ENCODE data around the gene SLC8A2.

SLC8A2 gene

GRCh38 chr19:47471733-47472457 lies at the start of gene SLC8A2:
TSS of gene SLC8A2 (minus strand) at chr19:47471893. CDS start at chr19:47466403, 5,490 bp downstream.
- peaks cover 5% of the 10 kb centered on the region for H3K27me3 ChIP-seq (ENCODE audit: low read depth, low read length)
- H3K4me1 ChIP-seq (ENCODE audit: control insufficient read depth in 1 of 2, insufficient read depth in 2 of 2, low read length in 2 of 2) = peaks cover 0 to 18% of the 10 kb centered on the region in 2 donors
- H3K27ac ChIP-seq (ENCODE audit: low read length) = no peak within 1 kb of the TSS
- H3K4me3 ChIP-seq (ENCODE audit: low read depth in 1 of 2, low read length in 2 of 2) = peak within 1 kb of the TSS; percentile 26 to 68
- no peaks in the 10 kb centered on the region for H3K36me3 ChIP-seq (ENCODE audit: control insufficient read depth in 1 of 2, insufficient read depth in 2 of 2, low read length in 2 of 2)
- H3K9me3 ChIP-seq (ENCODE audit: control insufficient read depth in 1 of 2, low read length in 2 of 2) = no peaks in the 10 kb centered on the region

GRCh38 chr19:47520839-47521238 lies 49.1 kb upstream of the SLC8A2 start:
- H3K4me1 ChIP-seq (ENCODE audit: control insufficient read depth in 1 of 2, insufficient read depth in 2 of 2, low read length in 2 of 2) = peaks cover 3 to 6% of the 10 kb centered on the region in 2 donors
- no peaks in the 10 kb centered on the region for H3K9me3 ChIP-seq (ENCODE audit: control insufficient read depth in 1 of 2, low read length in 2 of 2)
- H3K4me3 ChIP-seq (ENCODE audit: low read depth in 1 of 2, low read length in 2 of 2) = no peak overlapping the region
- H3K27me3 ChIP-seq (ENCODE audit: low read depth, low read length) = no peaks in the 10 kb centered on the region
- no peak overlapping the region for H3K27ac ChIP-seq (ENCODE audit: low read length)
- H3K36me3 ChIP-seq (ENCODE audit: control insufficient read depth in 1 of 2, insufficient read depth in 2 of 2, low read length in 2 of 2) = no peaks in the 10 kb centered on the region

- H3K9me3 ChIP-seq (ENCODE audit: control insufficient read depth in 1 of 2, low read length in 2 of 2) = no peaks in the 10 kb centered on the region
- H3K36me3 ChIP-seq (ENCODE audit: control insufficient read depth in 1 of 2, insufficient read depth in 2 of 2, low read length in 2 of 2) = no peaks in the 10 kb centered on the region
- H3K27ac ChIP-seq (ENCODE audit: low read length) = no peak overlapping the region
- H3K4me1 ChIP-seq (ENCODE audit: control insufficient read depth in 1 of 2, insufficient read depth in 2 of 2, low read length in 2 of 2) = peaks cover 3 to 6% of the 10 kb centered on the region in 2 donors
- H3K27me3 ChIP-seq (ENCODE audit: low read depth, low read length) = no peaks in the 10 kb centered on the region
- no peak overlapping the region for H3K4me3 ChIP-seq (ENCODE audit: low read depth in 1 of 2, low read length in 2 of 2)
Measured at GRCh38 chr19:47520343-47520806, 48.7 kb upstream of the SLC8A2 start.

- Histone ChIP-seq H3K4me1 (ENCODE audit: control insufficient read depth in 1 of 2, insufficient read depth in 2 of 2, low read length in 2 of 2) (peaks cover 3 to 11% of the 10 kb centered on the region in 2 donors), H3K27ac (ENCODE audit: low read length) (no peak overlapping the region), H3K36me3 (ENCODE audit: control insufficient read depth in 1 of 2, insufficient read depth in 2 of 2, low read length in 2 of 2) (peaks cover 0 to 6% of the 10 kb centered on the region in 2 donors), H3K4me3 (ENCODE audit: low read depth in 1 of 2, low read length in 2 of 2) (no peak overlapping the region), H3K27me3 (ENCODE audit: low read depth, low read length) (no peaks in the 10 kb centered on the region), H3K9me3 (ENCODE audit: control insufficient read depth in 1 of 2, low read length in 2 of 2) (no peaks in the 10 kb centered on the region)
Measured at GRCh38 chr19:47518854-47519253, 47.2 kb upstream of the SLC8A2 start.

GRCh38 chr19:47518139-47518538 lies 46.4 kb upstream of the SLC8A2 start:
- Histone ChIP-seq H3K9me3 (ENCODE audit: control insufficient read depth in 1 of 2, low read length in 2 of 2) (no peaks in the 10 kb centered on the region), H3K27ac (ENCODE audit: low read length) (no peak overlapping the region), H3K4me1 (ENCODE audit: control insufficient read depth in 1 of 2, insufficient read depth in 2 of 2, low read length in 2 of 2) (peaks cover 6 to 18% of the 10 kb centered on the region in 2 donors), H3K27me3 (ENCODE audit: low read depth, low read length) (no peaks in the 10 kb centered on the region), H3K4me3 (ENCODE audit: low read depth in 1 of 2, low read length in 2 of 2) (no peak overlapping the region), H3K36me3 (ENCODE audit: control insufficient read depth in 1 of 2, insufficient read depth in 2 of 2, low read length in 2 of 2) (peaks cover 0 to 6% of the 10 kb centered on the region in 2 donors)

GRCh38 chr19:47514869-47515588 lies 43.3 kb upstream of the SLC8A2 start, which contains the start of gene NAPA:
TSS of gene NAPA (minus strand) at chr19:47515063. CDS start at chr19:47514940, 123 bp downstream.
- no peaks in the 10 kb centered on the region for H3K9me3 ChIP-seq (ENCODE audit: control insufficient read depth in 1 of 2, low read length in 2 of 2)
- H3K27me3 ChIP-seq (ENCODE audit: low read depth, low read length) = no peaks in the 10 kb centered on the region
- peak within 1 kb of the TSS; percentile 98 for H3K27ac ChIP-seq (ENCODE audit: low read length)
- peaks cover 3 to 6% of the 10 kb centered on the region in 2 donors for H3K36me3 ChIP-seq (ENCODE audit: control insufficient read depth in 1 of 2, insufficient read depth in 2 of 2, low read length in 2 of 2)
- peaks cover 35 to 43% of the 10 kb centered on the region in 2 donors for H3K4me1 ChIP-seq (ENCODE audit: control insufficient read depth in 1 of 2, insufficient read depth in 2 of 2, low read length in 2 of 2)
- H3K4me3 ChIP-seq (ENCODE audit: low read depth in 1 of 2, low read length in 2 of 2) = peak within 1 kb of the TSS; percentile 94 to 95

GRCh38 chr19:47514151-47514868 lies 42.6 kb upstream of the SLC8A2 start:
- peaks cover 3 to 6% of the 10 kb centered on the region in 2 donors for H3K36me3 ChIP-seq (ENCODE audit: control insufficient read depth in 1 of 2, insufficient read depth in 2 of 2, low read length in 2 of 2)
- peak overlapping the region; percentile 98 for H3K27ac ChIP-seq (ENCODE audit: low read length)
- H3K27me3 ChIP-seq (ENCODE audit: low read depth, low read length) = no peaks in the 10 kb centered on the region
- peaks cover 39 to 50% of the 10 kb centered on the region in 2 donors for H3K4me1 ChIP-seq (ENCODE audit: control insufficient read depth in 1 of 2, insufficient read depth in 2 of 2, low read length in 2 of 2)
- H3K4me3 ChIP-seq (ENCODE audit: low read depth in 1 of 2, low read length in 2 of 2) = peak overlapping the region; percentile 94 to 95
- H3K9me3 ChIP-seq (ENCODE audit: control insufficient read depth in 1 of 2, low read length in 2 of 2) = no peaks in the 10 kb centered on the region

GRCh38 chr19:47512948-47513319 lies 41.2 kb upstream of the SLC8A2 start:
- H3K4me3 ChIP-seq (ENCODE audit: low read depth in 1 of 2, low read length in 2 of 2) = peak overlapping the region; percentile 41 to 94
- no peaks in the 10 kb centered on the region for H3K9me3 ChIP-seq (ENCODE audit: control insufficient read depth in 1 of 2, low read length in 2 of 2)
- H3K27me3 ChIP-seq (ENCODE audit: low read depth, low read length) = no peaks in the 10 kb centered on the region
- peaks cover 39 to 60% of the 10 kb centered on the region in 2 donors for H3K4me1 ChIP-seq (ENCODE audit: control insufficient read depth in 1 of 2, insufficient read depth in 2 of 2, low read length in 2 of 2)
- H3K36me3 ChIP-seq (ENCODE audit: control insufficient read depth in 1 of 2, insufficient read depth in 2 of 2, low read length in 2 of 2) = peaks cover 3 to 6% of the 10 kb centered on the region in 2 donors
- H3K27ac ChIP-seq (ENCODE audit: low read length) = peak overlapping the region; percentile 84

GRCh38 chr19:47512183-47512947 lies 40.7 kb upstream of the SLC8A2 start:
- Histone ChIP-seq H3K9me3 (ENCODE audit: control insufficient read depth in 1 of 2, low read length in 2 of 2) (no peaks in the 10 kb centered on the region), H3K36me3 (ENCODE audit: control insufficient read depth in 1 of 2, insufficient read depth in 2 of 2, low read length in 2 of 2) (peaks cover 3 to 6% of the 10 kb centered on the region in 2 donors), H3K27ac (ENCODE audit: low read length) (peak overlapping the region; percentile 84), H3K27me3 (ENCODE audit: low read depth, low read length) (no peaks in the 10 kb centered on the region), H3K4me3 (ENCODE audit: low read depth in 1 of 2, low read length in 2 of 2) (peak overlapping the region; percentile 2 to 41), H3K4me1 (ENCODE audit: control insufficient read depth in 1 of 2, insufficient read depth in 2 of 2, low read length in 2 of 2) (peaks cover 39 to 65% of the 10 kb centered on the region in 2 donors)

GRCh38 chr19:47511681-47512080 lies 40.0 kb upstream of the SLC8A2 start:
- peaks cover 3 to 7% of the 10 kb centered on the region in 2 donors for H3K36me3 ChIP-seq (ENCODE audit: control insufficient read depth in 1 of 2, insufficient read depth in 2 of 2, low read length in 2 of 2)
- H3K27ac ChIP-seq (ENCODE audit: low read length) = peak overlapping the region; percentile 84
- H3K9me3 ChIP-seq (ENCODE audit: control insufficient read depth in 1 of 2, low read length in 2 of 2) = no peaks in the 10 kb centered on the region
- peaks cover 39 to 69% of the 10 kb centered on the region in 2 donors for H3K4me1 ChIP-seq (ENCODE audit: control insufficient read depth in 1 of 2, insufficient read depth in 2 of 2, low read length in 2 of 2)
- no peaks in the 10 kb centered on the region for H3K27me3 ChIP-seq (ENCODE audit: low read depth, low read length)
- H3K4me3 ChIP-seq (ENCODE audit: low read depth in 1 of 2, low read length in 2 of 2) = peak overlapping the region; percentile 2 to 26

Data from muscle layer of duodenum (tissue), 2 donors.